Measurements from ENCODE around the gene TMEM87B.
"Not testable (repeated sequence)": the region's sequence is repeated elsewhere in the genome, so short reads cannot be mapped to it uniquely, and the experiment has no call there.

The TMEM87B gene

GRCh38 chr2:112075490-112076260 lies 20.6 kb downstream of the TMEM87B start:
- no peak for DNase-seq

DNA sequence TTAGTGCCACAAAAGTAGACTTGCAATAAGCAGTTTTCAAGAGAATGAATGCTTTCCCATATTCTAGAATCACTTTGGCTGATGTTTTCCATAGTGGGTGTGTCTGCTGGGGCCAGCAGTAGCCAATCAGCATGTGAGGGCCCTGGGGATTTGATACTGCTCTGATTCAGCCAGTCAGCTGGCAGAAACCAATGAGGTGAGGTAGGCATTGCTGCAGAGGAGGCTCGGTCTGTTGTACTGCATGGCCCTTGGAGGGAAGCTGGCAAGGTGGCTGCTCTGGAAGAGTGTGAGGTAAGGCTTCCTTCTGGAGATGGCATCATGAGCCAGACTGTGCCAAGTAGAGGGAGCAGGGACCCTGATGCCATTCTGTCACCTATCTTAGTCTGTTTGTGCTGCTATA lies 22.7 kb downstream of the TMEM87B start:
- DNase-seq, result no peak

DNA sequence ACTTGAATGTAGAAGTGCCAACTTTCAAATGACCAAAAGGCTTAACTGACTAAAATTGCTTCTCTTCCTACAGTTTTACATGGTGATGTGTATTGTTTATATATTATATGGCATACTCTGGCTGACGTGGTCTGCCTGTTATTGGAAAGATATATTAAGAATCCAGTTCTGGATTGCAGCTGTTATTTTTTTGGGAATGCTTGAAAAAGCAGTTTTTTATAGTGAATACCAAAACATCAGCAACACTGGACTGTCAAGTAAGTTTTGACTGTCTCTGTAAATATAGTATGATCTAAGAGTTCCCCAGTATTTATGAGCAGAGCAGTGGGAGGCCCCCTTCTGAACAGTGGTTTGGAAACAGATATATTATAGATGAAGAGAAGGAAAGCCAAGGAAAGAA lies 26.2 kb downstream of the TMEM87B start:
- no peak for DNase-seq

DNA sequence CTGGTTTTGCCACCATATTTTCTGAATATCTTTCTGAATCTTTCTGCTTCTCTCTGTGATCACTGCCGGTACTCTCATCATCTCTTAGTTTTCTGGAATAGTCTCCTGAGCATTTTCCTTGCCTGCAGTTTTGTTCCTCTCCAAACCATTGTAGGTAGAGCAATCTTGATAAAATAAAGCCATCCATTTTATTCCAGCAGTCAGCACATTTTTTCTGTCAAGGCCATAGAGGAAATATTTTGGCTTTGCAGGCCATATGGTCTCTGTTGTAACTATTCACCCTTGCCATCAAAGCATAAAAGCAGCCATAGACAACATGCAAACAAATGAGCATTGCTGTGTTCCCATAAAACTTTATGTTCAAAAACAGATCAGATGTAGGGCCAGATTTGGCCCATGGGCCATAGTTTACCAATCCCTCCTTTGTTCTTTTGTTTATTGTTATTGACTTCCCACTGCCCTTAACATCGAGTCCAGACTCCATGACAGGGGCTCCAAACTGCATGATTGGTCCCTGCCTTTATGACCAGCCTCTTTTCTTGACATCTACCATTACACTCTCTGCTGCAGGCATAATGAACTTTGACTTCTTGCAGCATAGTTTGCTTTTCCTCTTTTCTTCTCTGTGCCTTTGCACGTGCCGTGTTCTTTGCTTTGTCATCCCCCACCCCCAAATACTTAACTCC lies 29.8 kb downstream of the TMEM87B start:
- no peak for DNase-seq

- DNase-seq, result no peak
Observed at GRCh38 chr2:112085375-112085730, 30.3 kb downstream of the TMEM87B start.

DNA sequence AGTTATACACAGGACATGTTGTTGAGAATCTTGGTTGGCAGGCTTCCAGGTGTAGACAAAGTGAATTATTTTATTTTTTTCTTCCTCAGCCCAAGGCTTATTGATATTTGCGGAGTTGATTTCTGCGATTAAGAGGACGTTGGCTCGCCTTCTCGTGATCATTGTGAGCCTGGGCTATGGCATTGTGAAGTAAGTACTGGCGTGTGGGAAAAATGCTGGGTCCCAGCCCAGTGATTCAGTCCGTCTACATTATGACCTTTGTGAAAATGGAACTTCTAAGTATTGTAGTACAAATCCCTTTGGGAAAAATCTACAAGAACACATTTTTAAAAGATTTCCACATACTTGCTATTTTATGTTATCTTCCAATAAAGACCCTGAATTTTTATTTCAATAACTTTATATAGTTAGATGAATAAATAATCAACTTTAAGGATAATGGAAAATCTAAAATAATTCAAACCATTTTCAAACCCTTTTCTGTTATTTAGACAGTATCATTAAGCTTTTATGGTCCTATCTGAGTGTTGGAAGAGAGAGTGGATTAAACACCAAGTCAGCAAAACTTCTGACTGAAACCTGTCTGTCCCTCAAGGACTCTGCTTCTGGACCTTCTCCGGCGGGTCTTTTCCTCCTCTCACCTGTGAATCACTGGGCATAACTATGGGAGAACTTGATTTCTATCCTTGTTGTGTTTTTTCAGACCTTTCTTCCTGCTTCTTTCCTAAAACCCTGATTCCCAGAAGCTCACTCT lies 31.0 kb downstream of the TMEM87B start:
- DNase-seq, result no peak

DNA sequence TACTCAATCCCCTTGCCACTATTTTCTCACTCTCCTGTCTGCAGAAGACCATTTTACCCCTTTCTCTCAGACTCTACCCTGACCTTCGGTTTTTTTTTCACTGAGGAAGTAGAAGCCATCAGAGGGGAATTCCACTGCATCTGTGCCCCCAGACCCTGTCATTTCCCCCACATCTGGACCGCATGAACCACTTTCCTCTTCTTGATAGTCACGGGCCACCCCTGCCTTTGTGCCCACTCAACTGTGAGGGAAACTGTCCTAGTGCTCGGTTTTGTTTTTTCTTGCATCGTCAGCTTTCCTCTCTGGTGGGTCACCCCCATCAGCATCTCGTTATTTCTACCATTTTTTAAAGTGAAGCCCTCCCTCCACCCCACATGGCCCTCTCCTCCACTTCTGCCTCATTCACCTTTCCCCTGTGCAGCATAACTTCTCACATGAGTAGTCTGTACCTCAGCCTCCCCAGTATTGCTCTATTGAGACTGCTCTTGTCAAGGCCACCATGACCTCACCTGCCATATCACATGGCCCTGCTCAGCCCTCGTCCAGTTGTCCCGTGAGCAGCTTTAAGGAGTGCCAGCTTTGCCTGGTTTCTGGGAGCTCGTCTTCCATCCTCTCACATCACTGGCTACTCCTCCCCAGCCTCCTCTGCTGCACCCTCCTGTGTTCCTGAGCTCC lies 32.4 kb downstream of the TMEM87B start:
- no peak for DNase-seq

- no peak for DNase-seq
Observed at GRCh38 chr2:112089375-112089774, 34.3 kb downstream of the TMEM87B start.

- no peak for DNase-seq
Observed at GRCh38 chr2:112092286-112093041, 37.4 kb downstream of the TMEM87B start.

DNA sequence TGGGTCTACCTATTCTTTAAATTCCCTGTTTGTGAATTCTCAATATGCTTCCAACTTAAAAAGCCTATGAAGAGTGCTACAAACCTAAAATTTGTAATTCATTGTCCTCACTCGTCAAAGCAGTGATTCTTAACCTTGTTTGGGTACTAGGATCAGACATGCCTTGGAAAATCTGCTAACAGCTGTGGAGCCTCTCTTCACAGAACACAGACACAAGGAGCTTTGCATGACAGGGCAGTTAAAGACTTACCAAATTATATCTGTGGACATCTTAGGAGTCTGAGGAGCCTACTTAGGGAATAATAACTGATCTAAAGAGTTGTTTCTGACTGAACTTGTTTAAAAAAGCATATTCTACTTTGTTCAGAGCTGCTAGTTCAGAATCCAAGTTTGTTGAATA lies 38.1 kb downstream of the TMEM87B start:
- DNase-seq, result no peak

DNA sequence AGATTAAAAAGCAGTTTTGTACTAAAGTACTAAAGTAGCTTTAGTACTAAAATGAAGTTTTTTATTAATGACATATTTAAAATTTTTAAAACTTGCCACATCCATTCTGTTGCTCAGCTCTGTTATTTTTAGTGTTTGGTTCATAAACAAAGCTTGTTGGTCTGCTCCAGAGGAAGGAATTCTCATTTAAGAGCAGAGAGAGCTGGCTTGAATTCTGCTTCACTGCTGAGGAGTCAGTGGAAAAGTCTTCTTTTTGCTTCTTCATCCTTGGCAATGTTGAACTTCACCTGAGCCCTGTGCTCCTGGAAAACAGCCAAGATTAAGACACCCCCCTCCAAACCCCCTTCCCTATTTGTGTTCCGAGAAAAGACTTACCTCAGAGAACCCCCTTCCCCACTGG lies 40.6 kb downstream of the TMEM87B start:
- DNase-seq, result no peak

DNA sequence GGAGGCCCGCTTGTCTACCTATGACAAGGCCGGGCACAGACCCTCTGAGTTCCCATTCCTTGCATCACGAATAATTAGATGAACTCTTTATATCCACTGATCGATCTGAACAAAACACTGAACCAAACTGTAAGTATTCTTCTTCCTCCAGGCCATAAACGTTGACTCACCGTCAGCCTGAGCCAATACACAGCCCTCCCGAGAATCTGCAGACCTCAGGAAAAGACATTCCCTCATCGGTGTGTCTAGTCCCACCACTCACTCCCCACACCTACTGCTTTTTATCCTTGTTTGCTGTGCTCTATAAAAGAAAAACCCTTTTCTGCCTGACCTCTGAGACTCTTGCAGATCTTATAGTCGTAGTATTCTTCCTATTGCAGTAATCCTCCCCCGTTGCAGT lies 41.0 kb downstream of the TMEM87B start:
- DNase-seq, result no peak

GRCh38 chr2:112108178-112108832 lies 53.2 kb downstream of the TMEM87B start:
- no peak for DNase-seq

- DNase-seq, result no peak
Observed at GRCh38 chr2:112109278-112109677, 54.2 kb downstream of the TMEM87B start.

DNA sequence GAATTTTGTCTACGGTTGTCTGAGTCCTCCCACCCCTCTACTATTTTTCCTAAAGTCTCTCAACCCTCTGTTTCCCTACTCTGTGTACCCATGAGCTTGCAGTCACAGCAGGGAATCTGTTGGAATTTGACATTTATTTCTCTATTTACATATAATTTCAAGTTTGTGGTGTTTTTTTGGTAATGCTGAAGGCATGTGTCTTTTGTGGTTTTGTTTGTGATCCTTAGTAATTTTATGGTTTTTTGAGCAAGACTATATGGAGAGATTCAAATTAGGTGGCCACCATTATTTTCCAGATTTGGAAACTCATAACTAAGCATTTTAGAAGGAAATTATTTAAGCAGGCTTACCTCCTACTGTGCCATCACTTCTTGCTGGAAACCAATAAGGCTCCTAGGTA lies 55.9 kb downstream of the TMEM87B start:
- DNase-seq, result no peak

DNA sequence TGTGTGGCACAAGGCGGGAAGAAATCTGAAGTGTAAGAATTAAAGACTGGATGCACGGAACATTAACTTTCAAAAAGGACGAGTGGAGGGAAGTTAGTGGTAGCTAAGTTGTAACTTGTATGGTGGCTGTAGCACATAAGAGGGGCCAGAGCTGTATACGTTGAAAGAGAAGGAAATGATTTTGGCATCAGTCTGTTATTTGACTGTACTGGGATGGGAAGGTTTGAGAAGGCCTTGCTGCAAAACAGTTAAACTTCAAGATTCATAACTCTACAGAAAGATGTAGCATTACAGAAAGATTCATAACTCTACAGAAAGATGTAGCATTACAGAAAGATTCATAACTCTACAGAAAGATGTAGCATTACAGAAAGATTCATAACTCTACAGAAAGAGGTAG lies 58.3 kb downstream of the TMEM87B start:
- not testable (repeated sequence) for DNase-seq

DNA sequence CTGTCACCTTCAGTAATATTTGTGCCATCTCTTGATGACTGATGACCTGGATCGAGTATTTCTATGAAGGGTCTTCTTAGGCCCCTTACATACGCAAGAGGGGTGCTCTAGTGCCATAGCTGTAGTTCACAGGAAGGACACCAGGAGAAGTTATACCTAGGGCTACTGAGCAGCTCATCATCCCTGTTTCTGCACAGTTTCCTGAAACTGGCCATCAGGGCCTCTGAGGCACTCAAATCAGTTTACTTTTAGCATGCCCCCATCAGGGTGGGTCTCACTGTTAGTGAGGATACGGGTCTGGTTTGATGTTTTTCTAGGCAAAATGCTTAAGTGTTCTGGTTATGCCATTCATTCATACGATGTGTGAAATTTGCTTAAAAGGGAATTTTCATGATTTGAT lies 63.1 kb downstream of the TMEM87B start:
- DNase-seq, result no peak

GRCh38 chr2:112121682-112122254 lies 66.7 kb downstream of the TMEM87B start:
- no peak for DNase-seq

GRCh38 chr2:112129060-112129459 lies 74.0 kb downstream of the TMEM87B start:
- no peak for DNase-seq

DNA sequence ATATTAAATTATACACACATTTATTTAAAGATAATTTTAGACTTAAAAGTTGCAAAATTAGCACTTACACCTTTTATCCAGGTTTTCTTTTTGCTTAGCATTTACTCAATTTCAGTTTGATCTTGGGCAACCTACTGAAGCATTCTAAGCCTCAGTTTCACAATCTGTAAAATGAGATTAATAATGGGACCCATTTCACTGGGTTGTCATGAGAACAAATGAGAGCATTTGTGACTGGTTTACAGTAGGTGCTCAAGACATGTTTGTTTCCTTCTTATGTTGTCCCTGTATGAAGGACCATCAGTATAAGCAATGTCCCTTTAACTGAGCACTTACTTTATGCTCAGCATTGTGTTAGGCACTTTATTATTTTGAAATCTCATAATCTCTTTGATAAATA lies 78.3 kb downstream of the TMEM87B start:
- no peak for DNase-seq

GRCh38 chr2:112134120-112134519 lies 79.1 kb downstream of the TMEM87B start:
- DNase-seq, result no peak

- no peak for DNase-seq
Observed at GRCh38 chr2:112136096-112136495, 81.0 kb downstream of the TMEM87B start.

All from NK-92 treated with Interleukin-12 subunit alpha and Interleukin-12 subunit beta, amount 100 ng/mL, for 24 hours (cell line).